Progenitor cell of endocrine pancreas (in vitro differentiated cells): Measurements from ENCODE around the gene MTF1. TPM values are rescaled to one million over a fixed set of nuclear protein-coding genes. Genes with fewer than 3 reads are reported as not detected.
A peak's percentile ranks its signal among the peaks of the same experiment; 100 is the strongest.

Source experiments
- DNase-seq: peaks from one replicate; pipeline ENCODE4 v3.0.0; 2021; ENCODE audit warnings: low spot score; ENCODE audit not compliant: unreplicated experiment
- H3K27ac Mint-ChIP-seq: 2 replicates; pipeline ENCODE4 v1.8.0; 2021; ENCODE audit warnings: mild to moderate bottlenecking, moderate library complexity, mixed read lengths
- H3K27me3 Mint-ChIP-seq: 2 replicates; pipeline ENCODE4 v1.8.0; 2021; ENCODE audit warnings: mixed read lengths
- H3K36me3 Mint-ChIP-seq: 2 replicates; pipeline ENCODE4 v1.8.0; 2022; ENCODE audit warnings: mixed read lengths; ENCODE audit not compliant: insufficient read depth
- H3K4me1 Mint-ChIP-seq: 2 replicates; pipeline ENCODE4 v1.8.0; 2021; ENCODE audit warnings: low read depth, mixed read lengths
- H3K4me3 Mint-ChIP-seq: 2 replicates; pipeline ENCODE4 v1.8.0; 2021; ENCODE audit warnings: low read depth, mild to moderate bottlenecking, moderate library complexity, mixed read lengths
- H3K9me3 Mint-ChIP-seq: 2 replicates; pipeline ENCODE4 v1.8.0; 2021; ENCODE audit warnings: low read depth, mixed read lengths
- total RNA-seq: library from RNA; stranded (reverse); gene quantifications from 2 replicates; pipeline ENCODE4 v1.2.1, GENCODE V29; 2021
- TF ChIP-seq, protein P1 (sequence below): fragments of 200-600 bp; sonication (generic); IDR thresholded peaks from one replicate; pipeline ENCODE4 v1.5.0; 2021; ENCODE audit warnings: antibody characterized with exemption, mild to moderate bottlenecking; ENCODE audit not compliant: unreplicated experiment

The MTF1 gene
- total RNA-seq, 1 donor from 2014 or later: 15.3 TPM

DNA sequence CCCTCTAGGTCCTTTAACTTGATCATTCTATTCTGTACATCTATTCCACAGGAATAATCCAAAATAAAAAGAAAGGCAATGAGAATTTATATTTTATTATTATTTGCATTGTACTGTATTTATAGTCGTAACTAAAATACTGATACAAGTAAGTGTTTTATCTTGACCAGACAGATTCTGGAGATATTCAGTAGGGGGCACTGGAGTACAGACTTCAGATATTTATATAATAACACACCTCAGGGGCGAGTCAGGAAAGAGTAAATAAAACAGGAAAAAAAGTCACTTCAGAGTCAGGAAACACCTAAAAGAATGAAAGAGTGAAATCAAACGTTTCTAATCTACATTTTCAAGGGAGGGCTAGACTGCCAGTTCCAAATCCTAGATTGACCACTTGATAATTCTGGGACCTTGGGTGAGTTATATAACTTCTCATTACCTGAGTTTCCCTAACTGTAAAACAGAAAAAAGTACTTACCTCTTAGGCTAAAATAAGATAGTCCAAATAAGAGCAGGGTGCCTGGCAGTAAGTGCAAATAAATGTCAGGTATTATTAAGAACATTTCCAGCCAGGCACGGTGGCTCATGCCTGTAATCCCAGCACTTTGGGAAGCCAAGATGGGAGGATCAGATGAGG lies 31.1 kb upstream of the MTF1 start:
- Mint-ChIP-seq H3K36me3 (peaks cover 10% of the 10 kb centered on the region), H3K27me3 (no peaks in the 10 kb centered on the region), H3K27ac (no peak overlapping the region), H3K4me3 (no peak overlapping the region), H3K4me1 (no peaks in the 10 kb centered on the region), H3K9me3 (no peaks in the 10 kb centered on the region)
- TF ChIP-seq, protein P1, sequence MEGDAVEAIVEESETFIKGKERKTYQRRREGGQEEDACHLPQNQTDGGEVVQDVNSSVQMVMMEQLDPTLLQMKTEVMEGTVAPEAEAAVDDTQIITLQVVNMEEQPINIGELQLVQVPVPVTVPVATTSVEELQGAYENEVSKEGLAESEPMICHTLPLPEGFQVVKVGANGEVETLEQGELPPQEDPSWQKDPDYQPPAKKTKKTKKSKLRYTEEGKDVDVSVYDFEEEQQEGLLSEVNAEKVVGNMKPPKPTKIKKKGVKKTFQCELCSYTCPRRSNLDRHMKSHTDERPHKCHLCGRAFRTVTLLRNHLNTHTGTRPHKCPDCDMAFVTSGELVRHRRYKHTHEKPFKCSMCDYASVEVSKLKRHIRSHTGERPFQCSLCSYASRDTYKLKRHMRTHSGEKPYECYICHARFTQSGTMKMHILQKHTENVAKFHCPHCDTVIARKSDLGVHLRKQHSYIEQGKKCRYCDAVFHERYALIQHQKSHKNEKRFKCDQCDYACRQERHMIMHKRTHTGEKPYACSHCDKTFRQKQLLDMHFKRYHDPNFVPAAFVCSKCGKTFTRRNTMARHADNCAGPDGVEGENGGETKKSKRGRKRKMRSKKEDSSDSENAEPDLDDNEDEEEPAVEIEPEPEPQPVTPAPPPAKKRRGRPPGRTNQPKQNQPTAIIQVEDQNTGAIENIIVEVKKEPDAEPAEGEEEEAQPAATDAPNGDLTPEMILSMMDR: peak; percentile 61
- DNase-seq: no peak

DNA sequence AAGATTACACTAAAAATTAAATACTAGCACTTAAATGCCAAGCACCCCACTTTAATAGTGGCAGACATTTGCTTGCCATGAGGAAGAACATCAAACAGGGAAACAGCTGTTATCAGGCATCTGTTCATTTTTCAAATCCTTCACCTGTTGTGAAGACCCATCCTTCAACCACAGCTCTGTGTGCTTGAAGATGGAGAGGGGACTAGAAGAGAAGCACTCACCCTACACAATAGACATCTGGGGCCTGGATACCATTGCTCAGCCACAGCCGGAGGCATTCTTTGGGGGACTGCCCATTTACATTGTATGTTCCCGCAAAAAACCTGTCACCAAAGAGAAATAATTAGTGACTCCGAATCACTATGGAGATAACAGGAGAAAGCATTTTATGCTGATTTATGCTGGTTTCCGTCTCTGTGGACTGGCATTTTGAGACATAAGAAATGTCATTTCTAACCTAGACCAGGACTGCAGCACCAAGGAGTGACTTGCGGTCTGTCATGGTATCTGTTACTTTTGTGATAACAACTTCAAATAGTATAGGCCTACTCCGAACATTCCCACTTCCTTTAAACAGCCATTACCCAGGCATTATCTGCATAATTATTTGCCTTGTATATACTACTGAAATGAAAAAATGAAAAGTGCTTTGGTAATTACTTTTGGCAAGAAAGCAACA lies 28.8 kb upstream of the MTF1 start:
- Mint-ChIP-seq H3K4me3 (no peak overlapping the region), H3K27ac (no peak overlapping the region), H3K9me3 (no peaks in the 10 kb centered on the region), H3K4me1 (no peaks in the 10 kb centered on the region), H3K27me3 (no peaks in the 10 kb centered on the region), H3K36me3 (peaks cover 13% of the 10 kb centered on the region)
- TF ChIP-seq, protein P1: no peak
- no peak for DNase-seq

DNA sequence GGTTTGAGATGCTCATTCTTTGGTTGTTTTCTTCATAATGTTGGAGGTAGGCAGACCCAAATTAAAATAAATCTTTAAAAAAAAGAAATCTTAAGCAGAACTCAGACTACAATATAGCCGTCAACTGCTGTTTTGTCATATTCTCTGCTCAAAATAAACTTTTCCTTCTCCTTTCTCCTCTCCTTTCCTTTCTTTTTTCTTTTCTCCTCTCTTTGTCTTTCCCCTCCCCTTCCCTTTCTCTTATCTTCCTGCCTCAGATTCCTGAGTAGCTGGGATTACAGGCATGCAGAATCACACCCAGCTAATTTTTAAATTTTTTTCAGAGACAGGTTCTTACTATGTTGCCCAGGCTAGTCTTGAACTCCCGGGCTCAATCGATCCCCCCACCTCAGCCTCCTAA lies 24.8 kb upstream of the MTF1 start:
- no peak for DNase-seq
- H3K36me3 Mint-ChIP-seq: peaks cover 17% of the 10 kb centered on the region
- no peaks in the 10 kb centered on the region for H3K9me3 Mint-ChIP-seq
- H3K27ac Mint-ChIP-seq: peak overlapping the region; percentile 85
- no peak overlapping the region for H3K4me3 Mint-ChIP-seq
- TF ChIP-seq, protein P1: no peak
- H3K27me3 Mint-ChIP-seq: no peaks in the 10 kb centered on the region
- H3K4me1 Mint-ChIP-seq: no peaks in the 10 kb centered on the region

DNA sequence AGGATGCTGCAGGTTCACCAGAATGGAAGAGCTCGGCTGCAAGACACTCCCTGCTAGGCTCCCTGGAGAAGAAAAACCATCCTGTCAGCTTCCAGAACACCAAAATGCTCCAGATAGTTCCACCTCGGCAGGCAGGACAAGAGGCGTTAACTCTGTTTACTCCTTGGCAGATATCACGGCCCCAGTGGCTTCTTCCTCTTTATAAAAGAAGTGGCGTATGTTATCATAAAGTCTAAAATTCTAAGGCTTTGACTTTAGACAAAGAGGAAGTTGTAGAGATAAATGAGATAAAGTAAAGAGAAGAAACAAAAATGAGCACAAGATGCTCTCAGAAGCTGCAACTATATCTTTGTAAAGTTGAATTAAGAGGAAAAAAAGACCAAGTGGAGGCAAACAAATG lies 24.3 kb upstream of the MTF1 start:
- Mint-ChIP-seq H3K9me3 (no peaks in the 10 kb centered on the region), H3K36me3 (peaks cover 17% of the 10 kb centered on the region), H3K4me1 (no peaks in the 10 kb centered on the region), H3K4me3 (no peak overlapping the region), H3K27me3 (no peaks in the 10 kb centered on the region), H3K27ac (no peak overlapping the region)
- TF ChIP-seq, protein P1: no peak
- no peak for DNase-seq

DNA sequence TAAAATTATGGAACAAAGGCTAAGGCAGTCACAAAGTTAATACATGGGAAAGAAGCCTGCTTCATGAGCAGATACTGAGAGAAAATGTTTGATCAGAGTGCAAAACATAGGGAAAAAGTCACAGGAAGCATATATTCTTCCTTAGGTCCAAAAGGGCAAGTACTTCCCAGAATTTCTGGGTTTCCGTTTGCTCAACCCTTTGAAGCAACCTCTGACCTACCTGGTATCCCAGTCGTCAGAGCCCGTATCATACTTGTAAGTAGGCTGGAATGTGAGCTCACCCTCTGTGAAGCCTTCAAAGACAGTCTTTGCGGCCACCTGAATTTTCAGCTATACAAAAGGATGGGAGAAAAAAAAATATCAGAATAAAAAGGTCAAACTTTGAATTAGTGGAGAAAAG lies 20.5 kb upstream of the MTF1 start:
- H3K9me3 Mint-ChIP-seq: no peaks in the 10 kb centered on the region
- H3K36me3 Mint-ChIP-seq: peaks cover 11% of the 10 kb centered on the region
- no peak overlapping the region for H3K27ac Mint-ChIP-seq
- no peaks in the 10 kb centered on the region for H3K4me1 Mint-ChIP-seq
- DNase-seq: no peak
- TF ChIP-seq, protein P1: no peak
- no peaks in the 10 kb centered on the region for H3K27me3 Mint-ChIP-seq
- no peak overlapping the region for H3K4me3 Mint-ChIP-seq
